HL-60/S4 (cell line): ENCODE data around the gene MTA1.

Experiments
- in situ Hi-C: fragments of 300-500 bp; cut with MboI; formaldehyde crosslinking; loops from 2 replicates; pipeline ENCODE4 v1.14.3; 2022; ENCODE audit warnings: low sequenced_read_pairs

MTA1 gene

GRCh38 chr14:105484997-105485393 is 65.4 kb downstream of the MTA1 start:
- in situ Hi-C loops = loop anchor here (10.0 kb wide), 1 partner anchor 110 kb away; no protein-coding TSS in a partner anchor

- in situ Hi-C loops = loop anchor here (10.0 kb wide), 1 partner anchor 111 kb away; no protein-coding TSS in a partner anchor
Measured at GRCh38 chr14:105485739-105486162, 66.1 kb downstream of the MTA1 start.

GRCh38 chr14:105486163-105486973 is 66.7 kb downstream of the MTA1 start, which contains the start of gene CRIP1:
CRIP1 (plus strand) TSS chr14:105486886; CDS start chr14:105487260, 374 bp downstream.
- in situ Hi-C loops = loop anchor here (10.0 kb wide), 1 partner anchor 112 kb away; no protein-coding TSS in a partner anchor

- in situ Hi-C loops = loop anchor here (10.0 kb wide), 1 partner anchor 112 kb away; no protein-coding TSS in a partner anchor
Measured at GRCh38 chr14:105486974-105487448, 67.4 kb downstream of the MTA1 start.

- in situ Hi-C loops = loop anchor here (10.0 kb wide), 1 partner anchor 113 kb away; no protein-coding TSS in a partner anchor
Measured at GRCh38 chr14:105487449-105487985, 67.9 kb downstream of the MTA1 start.

DNA sequence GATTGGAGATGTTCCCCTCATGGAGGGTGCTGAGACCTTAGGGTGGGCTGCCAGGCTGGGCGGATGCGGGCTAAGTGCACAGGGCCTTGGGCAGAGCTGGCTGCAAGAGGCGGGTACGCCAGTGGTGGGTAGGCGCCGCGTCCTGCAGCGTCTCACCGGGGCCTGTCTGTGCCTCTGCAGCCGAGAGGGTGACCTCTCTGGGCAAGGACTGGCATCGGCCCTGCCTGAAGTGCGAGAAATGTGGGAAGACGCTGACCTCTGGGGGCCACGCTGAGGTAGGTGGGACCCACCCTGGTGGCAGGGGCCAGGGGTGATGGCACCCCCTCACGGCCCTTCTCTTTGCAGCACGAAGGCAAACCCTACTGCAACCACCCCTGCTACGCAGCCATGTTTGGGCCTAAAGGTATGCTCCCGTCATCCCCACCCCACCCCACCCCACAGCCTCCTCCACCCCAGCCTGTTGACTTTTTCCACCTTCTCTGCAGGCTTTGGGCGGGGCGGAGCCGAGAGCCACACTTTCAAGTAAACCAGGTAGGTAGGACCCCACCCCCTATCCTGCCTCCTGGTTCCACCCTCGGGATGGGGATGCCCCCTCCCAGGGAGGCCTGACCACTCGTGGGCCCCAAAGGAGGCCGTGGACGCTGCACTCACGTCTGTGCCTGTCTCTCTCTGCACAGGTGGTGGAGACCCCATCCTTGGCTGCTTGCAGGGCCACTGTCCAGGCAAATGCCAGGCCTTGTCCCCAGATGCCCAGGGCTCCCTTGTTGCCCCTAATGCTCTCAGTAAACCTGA is 68.6 kb downstream of the MTA1 start:
- in situ Hi-C loops = loop anchor here (10.0 kb wide), 1 partner anchor 113 kb away; no protein-coding TSS in a partner anchor

- in situ Hi-C loops = loop anchor here (10.0 kb wide), 1 partner anchor 114 kb away; no protein-coding TSS in a partner anchor
Measured at GRCh38 chr14:105488781-105489541, 69.3 kb downstream of the MTA1 start.

DNA sequence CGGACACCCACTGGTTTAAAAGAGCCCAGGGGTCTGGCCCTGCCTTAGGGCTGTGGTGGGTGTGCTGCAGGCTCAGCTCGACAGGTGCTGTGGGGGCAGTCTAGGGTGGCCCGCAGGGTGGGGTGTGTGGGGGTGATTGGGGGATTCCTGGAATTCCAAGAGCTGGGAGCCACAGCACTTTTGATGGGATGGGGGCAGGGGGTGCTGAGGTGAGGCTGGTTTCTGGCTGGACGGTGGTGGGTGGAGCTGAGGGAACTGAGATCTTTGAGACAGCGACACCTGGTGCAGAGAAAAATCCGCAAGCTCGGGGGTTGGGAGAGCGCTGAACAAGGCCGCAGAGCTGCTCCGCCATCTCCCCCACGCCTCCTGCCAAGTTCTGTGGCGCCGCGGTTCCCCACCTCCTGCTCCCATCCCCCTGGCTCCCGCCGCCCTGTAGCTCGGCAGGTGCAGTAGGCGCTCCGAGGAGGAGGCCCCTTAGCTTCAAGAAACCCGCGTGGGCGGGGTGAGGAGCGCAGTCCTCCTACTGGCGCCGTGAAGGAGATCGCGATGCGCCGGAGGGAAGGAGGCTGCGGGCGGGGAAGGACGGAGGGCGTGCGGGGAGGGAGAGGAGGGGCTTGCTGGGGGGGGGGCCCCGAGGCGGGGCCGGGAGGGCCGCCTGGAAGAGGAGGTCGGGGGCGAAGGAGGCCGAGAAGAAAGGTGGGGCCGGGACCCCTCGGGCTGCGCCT is 70.1 kb downstream of the MTA1 start:
- in situ Hi-C loops = loop anchor here (10.0 kb wide), 1 partner anchor 115 kb away; no protein-coding TSS in a partner anchor

GRCh38 chr14:105490267-105490571 is 70.6 kb downstream of the MTA1 start:
- in situ Hi-C loops = no loop called here

DNA sequence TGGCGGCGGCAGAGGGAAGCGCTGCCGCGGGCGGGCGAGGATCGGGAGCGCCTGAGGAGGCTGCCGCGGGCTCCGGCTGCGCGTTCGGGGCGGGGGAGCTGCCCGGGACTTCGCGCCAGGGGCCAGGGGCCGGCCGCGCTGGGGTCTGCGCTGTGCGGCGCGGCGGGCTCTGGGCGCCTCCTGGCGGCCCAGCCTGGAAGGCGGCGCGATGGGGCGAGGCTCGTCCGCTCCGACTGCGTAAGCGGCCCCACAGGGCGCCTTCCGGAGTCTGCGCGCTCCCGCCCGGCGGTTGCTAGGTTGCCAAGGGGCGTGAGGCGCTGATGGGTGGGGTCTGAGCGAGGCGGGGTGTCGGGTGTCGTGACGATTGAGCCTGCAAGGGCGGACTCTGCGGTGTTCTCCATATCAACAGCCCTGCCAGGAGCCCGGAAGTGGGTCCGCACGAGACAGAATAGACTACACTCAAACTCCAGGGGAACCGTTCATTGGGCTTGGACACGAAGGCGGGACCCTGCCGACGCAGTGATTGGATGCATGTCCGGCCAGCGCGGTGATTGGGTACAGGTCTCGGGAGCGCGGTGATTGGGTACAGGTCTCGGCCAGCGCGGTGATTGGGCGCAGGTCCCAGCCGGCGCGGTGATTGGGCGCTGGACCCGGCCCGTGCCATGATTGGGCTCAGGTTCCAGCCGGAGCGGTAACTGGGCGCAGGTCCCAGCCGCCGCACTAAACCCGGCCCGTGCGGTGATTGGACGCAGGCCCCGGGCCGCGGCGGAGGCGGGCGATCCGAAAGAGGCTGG is 71.1 kb downstream of the MTA1 start, which contains the start of gene TEDC1:
TSS of gene TEDC1 (plus strand) at position 675 of the 794 bp plus-strand sequence. CDS start 130 bp downstream, outside the sequence.
- in situ Hi-C loops = no loop called here

GRCh38 chr14:105491366-105491973 is 71.8 kb downstream of the MTA1 start:
- in situ Hi-C loops = no loop called here

- in situ Hi-C loops = no loop called here
Measured at GRCh38 chr14:105492031-105492970, 72.7 kb downstream of the MTA1 start.

GRCh38 chr14:105492971-105493871 is 73.6 kb downstream of the MTA1 start:
- in situ Hi-C loops = no loop called here

- in situ Hi-C loops = no loop called here
Measured at GRCh38 chr14:105493921-105494605, 74.4 kb downstream of the MTA1 start.

- in situ Hi-C loops = no loop called here
Measured at GRCh38 chr14:105494606-105494929, 74.9 kb downstream of the MTA1 start.
